ENCODE data around the gene EMILIN3. TPM values are rescaled to one million over a fixed set of nuclear protein-coding genes. Genes with fewer than 3 reads are reported as not detected.

Gene EMILIN3
- total and polyA plus RNA-seq, 2 experiments from 2014 or later, result 2.8 to 9.5 TPM

DNA sequence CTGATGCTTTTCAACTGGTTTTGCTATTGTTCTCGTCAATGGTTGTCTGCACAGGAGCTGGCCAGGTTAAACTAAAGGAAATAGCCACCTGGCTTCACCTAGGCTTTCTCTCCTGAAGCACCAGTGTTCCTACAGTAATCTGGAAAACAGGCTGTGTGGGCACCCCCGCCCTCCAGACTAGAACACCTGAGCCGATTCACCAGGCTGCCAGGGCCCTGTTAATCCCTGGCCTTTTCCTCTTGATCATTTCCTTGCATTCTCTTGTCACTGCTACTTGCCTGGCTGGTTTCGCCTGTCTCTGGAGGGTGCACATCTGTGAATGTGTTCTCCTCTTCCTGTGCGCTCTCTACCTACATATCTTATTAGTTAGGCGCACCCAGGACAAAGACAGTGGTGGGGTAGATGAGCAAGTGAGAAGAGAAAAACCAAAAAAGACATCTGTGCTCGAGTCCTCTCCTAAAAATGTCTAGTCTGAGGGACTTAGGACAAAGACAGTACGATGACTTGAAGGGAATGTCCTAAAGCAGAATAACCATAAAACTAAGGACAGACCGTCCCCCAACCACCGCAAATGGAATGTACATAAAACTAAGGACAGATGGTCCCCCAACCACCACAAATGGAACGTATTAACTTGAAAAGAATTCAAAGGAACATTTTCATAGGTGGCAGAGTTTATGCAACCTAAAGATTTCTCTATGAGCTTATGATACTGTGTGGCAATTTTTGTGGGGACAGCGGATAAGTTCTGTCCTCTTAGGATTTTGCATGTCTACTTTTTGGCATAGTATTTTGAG lies 45.9 kb upstream of the EMILIN3 start:
- H3K36me3 ChIP-seq (replicated peaks; ENCODE audit: insufficient read depth, low read depth), result no peaks in the 10 kb centered on the region
- H2AFZ ChIP-seq, result no peak overlapping the region
- H4K20me1 ChIP-seq (ENCODE audit: insufficient read depth, poor library complexity, severe bottlenecking), result no peaks in the 10 kb centered on the region
- no peaks in the 10 kb centered on the region for H3K9me2 ChIP-seq (replicated peaks; ENCODE audit: insufficient read depth)
- H3K27ac ChIP-seq, result peak overlapping the region; percentile 27
- H3K27me3 ChIP-seq, result no peaks in the 10 kb centered on the region
- H3K4me1 ChIP-seq (ENCODE audit: insufficient read depth), result no peaks in the 10 kb centered on the region
- H3K4me2 ChIP-seq, result no peak overlapping the region
- WGBS (ENCODE audit: low lambda C conversion rate, missing lambda C conversion rate), result 77% methylated on average over 12 of the region's 12 CpGs
- H3K79me2 ChIP-seq, result no peaks in the 10 kb centered on the region
- no peaks in the 10 kb centered on the region for H3K9me3 ChIP-seq (ENCODE audit: low read depth)
- TF ChIP-seq, protein P1, sequence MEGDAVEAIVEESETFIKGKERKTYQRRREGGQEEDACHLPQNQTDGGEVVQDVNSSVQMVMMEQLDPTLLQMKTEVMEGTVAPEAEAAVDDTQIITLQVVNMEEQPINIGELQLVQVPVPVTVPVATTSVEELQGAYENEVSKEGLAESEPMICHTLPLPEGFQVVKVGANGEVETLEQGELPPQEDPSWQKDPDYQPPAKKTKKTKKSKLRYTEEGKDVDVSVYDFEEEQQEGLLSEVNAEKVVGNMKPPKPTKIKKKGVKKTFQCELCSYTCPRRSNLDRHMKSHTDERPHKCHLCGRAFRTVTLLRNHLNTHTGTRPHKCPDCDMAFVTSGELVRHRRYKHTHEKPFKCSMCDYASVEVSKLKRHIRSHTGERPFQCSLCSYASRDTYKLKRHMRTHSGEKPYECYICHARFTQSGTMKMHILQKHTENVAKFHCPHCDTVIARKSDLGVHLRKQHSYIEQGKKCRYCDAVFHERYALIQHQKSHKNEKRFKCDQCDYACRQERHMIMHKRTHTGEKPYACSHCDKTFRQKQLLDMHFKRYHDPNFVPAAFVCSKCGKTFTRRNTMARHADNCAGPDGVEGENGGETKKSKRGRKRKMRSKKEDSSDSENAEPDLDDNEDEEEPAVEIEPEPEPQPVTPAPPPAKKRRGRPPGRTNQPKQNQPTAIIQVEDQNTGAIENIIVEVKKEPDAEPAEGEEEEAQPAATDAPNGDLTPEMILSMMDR (IDR thresholded peaks at IDR 0.05; ENCODE audit: poor library complexity), result no peak
- no peak for TF ChIP-seq EZH2phosphoT487 (IDR thresholded peaks at IDR 0.05; ENCODE audit: low read depth, severe bottlenecking, unreplicated experiment)
- no peak for DNase-seq (ENCODE audit: low spot score)
- no peak overlapping the region for H3K4me3 ChIP-seq

DNA sequence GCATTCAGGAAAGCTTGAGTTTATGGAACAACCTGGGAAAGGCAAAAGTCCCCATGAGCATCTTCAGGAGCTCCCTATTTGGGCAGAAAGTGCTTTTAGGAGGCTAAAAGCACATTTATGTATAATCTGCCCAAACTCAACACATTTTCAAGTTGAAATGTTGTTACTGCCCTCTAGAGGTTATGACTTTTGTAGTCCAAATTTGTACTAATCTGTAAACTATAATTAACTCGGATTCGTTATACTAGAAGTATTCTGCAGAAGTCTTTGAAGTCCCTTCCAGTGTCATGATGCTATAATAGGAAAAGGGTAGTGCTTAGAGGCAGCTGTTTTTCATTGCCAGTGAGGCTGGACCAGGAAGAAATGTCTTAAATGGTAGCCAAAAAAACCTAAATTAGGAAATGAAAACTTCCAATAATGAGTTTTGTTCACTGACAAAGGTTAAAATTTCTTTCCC lies 44.8 kb upstream of the EMILIN3 start:
- 49% methylated on average over 2 of the region's 2 CpGs for WGBS (ENCODE audit: low lambda C conversion rate, missing lambda C conversion rate)
- Histone ChIP-seq H3K27ac (no peak overlapping the region), H3K79me2 (no peaks in the 10 kb centered on the region), H3K27me3 (no peaks in the 10 kb centered on the region), H2AFZ (no peak overlapping the region), H3K9me2 (replicated peaks; ENCODE audit: insufficient read depth) (no peaks in the 10 kb centered on the region), H3K4me1 (ENCODE audit: insufficient read depth) (no peaks in the 10 kb centered on the region), H3K4me3 (no peak overlapping the region), H4K20me1 (ENCODE audit: insufficient read depth, poor library complexity, severe bottlenecking) (no peaks in the 10 kb centered on the region), H3K4me2 (no peak overlapping the region), H3K9me3 (ENCODE audit: low read depth) (no peaks in the 10 kb centered on the region), H3K36me3 (replicated peaks; ENCODE audit: insufficient read depth, low read depth) (no peaks in the 10 kb centered on the region)
- no peak for DNase-seq (ENCODE audit: low spot score)
- TF ChIP-seq, protein P1 (IDR thresholded peaks at IDR 0.05; ENCODE audit: poor library complexity), result peak; percentile 59
- no peak for TF ChIP-seq EZH2 (IDR thresholded peaks at IDR 0.05; ENCODE audit: borderline replicate concordance)

DNA sequence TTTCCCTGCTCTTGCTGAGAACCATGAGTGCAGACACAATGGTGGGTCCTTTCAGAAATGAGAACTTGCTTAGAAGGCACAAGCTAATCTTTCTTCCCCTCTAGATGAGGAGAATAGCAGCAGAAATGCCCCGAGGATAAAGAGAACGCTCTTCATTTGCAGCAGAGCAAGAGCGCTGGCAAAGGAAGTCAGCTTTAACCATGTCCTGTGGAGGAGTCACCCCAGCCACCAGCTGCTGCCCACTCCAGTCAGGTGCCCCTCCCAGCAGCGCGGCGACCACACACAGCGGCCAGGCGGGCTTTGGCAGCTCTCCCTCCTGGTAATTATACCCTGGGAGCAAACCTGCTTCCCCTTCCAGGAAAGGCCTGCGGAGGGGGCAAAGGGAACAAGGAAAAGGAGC lies 42.4 kb upstream of the EMILIN3 start:
- no peaks in the 10 kb centered on the region for H4K20me1 ChIP-seq (ENCODE audit: insufficient read depth, poor library complexity, severe bottlenecking)
- H3K27ac ChIP-seq, result no peak overlapping the region
- no peaks in the 10 kb centered on the region for H3K79me2 ChIP-seq
- H3K4me2 ChIP-seq, result no peak overlapping the region
- no peaks in the 10 kb centered on the region for H3K9me3 ChIP-seq (ENCODE audit: low read depth)
- H3K27me3 ChIP-seq, result no peaks in the 10 kb centered on the region
- TF ChIP-seq EZH2phosphoT487 (IDR thresholded peaks at IDR 0.05; ENCODE audit: low read depth, severe bottlenecking, unreplicated experiment), result no peak
- no peak for TF ChIP-seq EZH2 (IDR thresholded peaks at IDR 0.05; ENCODE audit: borderline replicate concordance)
- TF ChIP-seq, protein P1 (IDR thresholded peaks at IDR 0.05; ENCODE audit: poor library complexity), result no peak
- WGBS (ENCODE audit: low lambda C conversion rate, missing lambda C conversion rate), result 88% methylated on average over 9 of the region's 9 CpGs
- H3K4me1 ChIP-seq (ENCODE audit: insufficient read depth), result no peaks in the 10 kb centered on the region
- H3K36me3 ChIP-seq (replicated peaks; ENCODE audit: insufficient read depth, low read depth), result no peaks in the 10 kb centered on the region
- no peak overlapping the region for H3K4me3 ChIP-seq
- no peak for DNase-seq (ENCODE audit: low spot score)
- no peak overlapping the region for H2AFZ ChIP-seq
- H3K9me2 ChIP-seq (replicated peaks; ENCODE audit: insufficient read depth), result no peaks in the 10 kb centered on the region
